ENCODE data around the gene PAFAH1B1.

The PAFAH1B1 gene

GRCh38 chr17:2730764-2731353 is 137.4 kb downstream of the PAFAH1B1 start:
- no peaks in the 10 kb centered on the region for H3K36me3 ChIP-seq (ENCODE audit: low read depth)
- H3K9me3 ChIP-seq (ENCODE audit: severe bottlenecking) = no peaks in the 10 kb centered on the region
- H3K27me3 ChIP-seq (ENCODE audit: insufficient read depth, poor library complexity, severe bottlenecking) = no peaks in the 10 kb centered on the region
- TF ChIP-seq CTCF (IDR thresholded peaks at IDR 0.05; ENCODE audit: poor library complexity, severe bottlenecking) = no peak
- H3K4me3 ChIP-seq (ENCODE audit: severe bottlenecking) = no peak overlapping the region
- no peak; the same call in 2 of the 3 replicates for ATAC-seq (ENCODE audit: low read depth)
- no peak for DNase-seq (ENCODE audit: low spot score)
- no peak overlapping the region for H3K27ac ChIP-seq (ENCODE audit: poor library complexity, severe bottlenecking)
- no peaks in the 10 kb centered on the region for H3K4me1 ChIP-seq (ENCODE audit: insufficient read depth, poor library complexity, severe bottlenecking)

- no peak overlapping the region for H3K27ac ChIP-seq (ENCODE audit: poor library complexity, severe bottlenecking)
- no peaks in the 10 kb centered on the region for H3K27me3 ChIP-seq (ENCODE audit: insufficient read depth, poor library complexity, severe bottlenecking)
- ATAC-seq (ENCODE audit: low read depth) (no peak), DNase-seq (ENCODE audit: low spot score) (no peak)
- no peak for TF ChIP-seq CTCF (IDR thresholded peaks at IDR 0.05; ENCODE audit: poor library complexity, severe bottlenecking)
- no peaks in the 10 kb centered on the region for H3K9me3 ChIP-seq (ENCODE audit: severe bottlenecking)
- H3K36me3 ChIP-seq (ENCODE audit: low read depth) = no peaks in the 10 kb centered on the region
- H3K4me1 ChIP-seq (ENCODE audit: insufficient read depth, poor library complexity, severe bottlenecking) = no peaks in the 10 kb centered on the region
- no peak overlapping the region for H3K4me3 ChIP-seq (ENCODE audit: severe bottlenecking)
Observed at GRCh38 chr17:2731807-2732206, 138.4 kb downstream of the PAFAH1B1 start.

GRCh38 chr17:2734939-2735338 is 141.5 kb downstream of the PAFAH1B1 start:
- TF ChIP-seq CTCF (IDR thresholded peaks at IDR 0.05; ENCODE audit: poor library complexity, severe bottlenecking) = no peak
- no peak overlapping the region for H3K27ac ChIP-seq (ENCODE audit: poor library complexity, severe bottlenecking)
- no peaks in the 10 kb centered on the region for H3K27me3 ChIP-seq (ENCODE audit: insufficient read depth, poor library complexity, severe bottlenecking)
- peak; percentile 55 for DNase-seq (ENCODE audit: low spot score)
- no peak for ATAC-seq (ENCODE audit: low read depth)
- peaks cover 4% of the 10 kb centered on the region for H3K4me1 ChIP-seq (ENCODE audit: insufficient read depth, poor library complexity, severe bottlenecking)
- H3K9me3 ChIP-seq (ENCODE audit: severe bottlenecking) = no peaks in the 10 kb centered on the region
- no peak overlapping the region for H3K4me3 ChIP-seq (ENCODE audit: severe bottlenecking)
- no peaks in the 10 kb centered on the region for H3K36me3 ChIP-seq (ENCODE audit: low read depth)

Measured in RWPE2 (cell line).